HUES6 (cell line): ENCODE results near the gene IL3RA.
"Not testable (repeated sequence)": the region's sequence is repeated elsewhere in the genome, so short reads cannot be mapped to it uniquely, and the experiment has no call there.

Experiments used
- H3K27ac ChIP-seq: 2 replicates; pipeline ENCODE4 v1.7.0; 2013; ENCODE audit warnings: low read depth, mild to moderate bottlenecking, low read length, inconsistent platforms
- H3K27me3 ChIP-seq: 2 replicates; pipeline ENCODE4 v1.6.1; 2013; ENCODE audit warnings: low read length; ENCODE audit not compliant: control insufficient read depth, insufficient read depth
- H3K36me3 ChIP-seq: 2 replicates; pipeline ENCODE4 v1.6.1; 2013; ENCODE audit warnings: low read length; ENCODE audit not compliant: control insufficient read depth, insufficient read depth
- H3K4me1 ChIP-seq: 2 replicates; pipeline ENCODE4 v1.6.1; 2013; ENCODE audit warnings: low read length; ENCODE audit not compliant: control insufficient read depth, insufficient read depth
- H3K4me3 ChIP-seq: 2 replicates; pipeline ENCODE4 v1.5.1; 2013; ENCODE audit warnings: low read depth, low read length
- H3K9ac ChIP-seq: one replicate; pipeline ENCODE4 v1.6.1; 2013; ENCODE audit warnings: mild to moderate bottlenecking, low read length
- H3K9me3 ChIP-seq: 2 replicates; pipeline ENCODE4 v1.6.1; 2013; ENCODE audit warnings: low read depth, low read length; ENCODE audit not compliant: control insufficient read depth, insufficient read depth

IL3RA gene

DNA sequence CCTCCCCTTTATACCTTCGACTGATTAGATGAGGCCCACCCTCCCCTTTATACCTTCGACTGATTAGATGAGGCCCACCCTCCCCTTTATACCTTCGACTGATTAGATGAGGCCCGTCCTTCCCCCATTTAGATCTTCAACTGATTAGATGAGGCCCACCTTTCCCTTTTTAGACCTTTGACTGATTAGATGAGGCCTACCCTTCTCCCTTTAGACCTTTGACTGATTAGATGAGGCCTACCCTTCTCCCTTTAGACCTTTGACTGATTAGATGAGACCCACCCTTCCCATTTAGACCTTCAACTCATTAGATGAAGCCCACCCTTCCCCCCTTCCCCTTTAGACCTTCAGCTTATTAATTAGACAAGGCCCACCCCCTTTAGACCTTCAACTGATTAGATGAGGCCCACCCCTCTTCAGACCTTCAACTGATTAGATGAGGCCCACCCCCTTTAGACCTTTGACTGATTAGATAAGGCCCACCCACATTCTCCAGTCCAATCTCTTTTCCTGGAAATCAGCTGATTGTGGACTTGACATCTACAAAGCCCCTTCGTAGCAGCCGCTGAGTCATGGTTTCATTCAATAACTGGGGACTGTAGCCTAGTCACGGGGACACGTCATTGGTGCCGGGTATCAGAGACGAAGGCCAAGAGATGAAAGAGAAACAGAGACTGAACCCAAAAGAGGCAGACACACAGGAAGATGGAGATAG lies 28.8 kb upstream of the IL3RA start:
- H3K9me3 ChIP-seq: peaks cover 4% of the 10 kb centered on the region; the same call in 1 of the 2 replicates
- no peak overlapping the region for H3K27ac ChIP-seq
- no peak overlapping the region for H3K9ac ChIP-seq
- H3K4me3 ChIP-seq: no peak overlapping the region
- no peaks in the 10 kb centered on the region for H3K4me1 ChIP-seq
- no peaks in the 10 kb centered on the region for H3K36me3 ChIP-seq
- H3K27me3 ChIP-seq: no peaks in the 10 kb centered on the region

DNA sequence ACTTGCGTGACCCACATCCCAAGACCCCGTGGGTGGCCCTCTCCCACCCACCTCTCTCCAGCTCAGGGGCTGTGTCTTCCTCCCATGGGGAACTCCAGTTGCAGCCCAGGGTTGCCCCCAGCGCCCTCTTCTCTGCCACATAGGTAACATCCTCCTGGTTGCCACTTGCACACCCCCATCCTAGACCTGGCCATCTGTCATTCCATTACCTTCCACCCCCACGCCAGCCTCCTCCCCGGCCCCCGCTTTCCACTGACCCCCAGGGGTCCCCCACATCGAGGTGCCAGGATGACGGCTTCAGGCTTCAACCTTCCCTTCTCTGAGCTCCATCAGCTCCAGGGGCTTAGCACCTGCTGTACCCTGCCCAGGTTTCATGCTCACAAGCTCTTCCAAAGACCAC lies 28.1 kb upstream of the IL3RA start:
- Histone ChIP-seq H3K4me1 (no peaks in the 10 kb centered on the region), H3K27ac (no peak overlapping the region), H3K27me3 (no peaks in the 10 kb centered on the region), H3K36me3 (no peaks in the 10 kb centered on the region), H3K4me3 (no peak overlapping the region), H3K9ac (no peak overlapping the region), H3K9me3 (peaks cover 4% of the 10 kb centered on the region; the same call in 1 of the 2 replicates)

DNA sequence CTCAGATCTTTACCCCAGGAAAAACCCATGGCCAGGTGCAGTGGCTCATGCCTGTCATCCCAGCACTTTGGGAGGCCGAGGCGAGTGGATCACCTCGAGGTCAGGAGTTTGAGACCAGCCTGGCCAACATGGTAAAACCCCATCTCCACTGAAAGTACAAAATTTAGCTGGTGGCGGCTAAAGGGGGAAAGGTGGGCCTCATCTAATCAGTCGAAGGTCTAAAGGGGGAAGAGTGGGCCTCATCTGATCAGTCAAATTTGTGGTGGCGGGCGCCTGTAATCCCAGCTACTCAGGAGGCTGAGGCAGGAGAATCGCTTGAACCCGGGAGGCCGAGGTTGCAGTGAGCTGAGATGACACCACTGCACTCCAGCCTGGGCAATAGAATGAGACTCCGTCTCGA lies 27.7 kb upstream of the IL3RA start:
- not testable (repeated sequence) for H3K27me3 ChIP-seq, H3K36me3 ChIP-seq, H3K9ac ChIP-seq, H3K27ac ChIP-seq, H3K4me1 ChIP-seq, H3K9me3 ChIP-seq, H3K4me3 ChIP-seq

DNA sequence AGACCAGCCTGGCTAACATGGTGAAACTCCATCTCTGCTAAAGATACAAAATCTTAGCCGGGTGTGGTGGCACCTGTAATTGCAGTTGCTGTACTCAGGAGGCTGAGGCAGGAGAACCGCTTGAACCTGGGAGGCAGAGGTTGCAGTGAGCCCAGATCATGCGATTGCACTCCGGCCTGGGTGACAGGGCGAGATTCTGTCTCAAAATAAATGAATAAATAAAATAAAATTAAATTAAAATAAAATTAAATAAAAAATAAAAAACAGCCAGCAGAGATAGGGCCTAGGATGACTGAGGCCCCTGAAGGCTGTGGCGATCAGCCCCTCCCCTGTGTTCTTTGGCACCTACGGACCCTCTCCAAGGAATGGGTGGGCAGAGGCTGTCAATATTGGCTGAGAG lies 22.8 kb upstream of the IL3RA start:
- no peak overlapping the region for H3K4me3 ChIP-seq
- H3K27ac ChIP-seq: no peak overlapping the region
- H3K4me1 ChIP-seq: no peaks in the 10 kb centered on the region
- H3K9me3 ChIP-seq: no peaks in the 10 kb centered on the region
- no peaks in the 10 kb centered on the region for H3K36me3 ChIP-seq
- no peaks in the 10 kb centered on the region for H3K27me3 ChIP-seq
- H3K9ac ChIP-seq: no peak overlapping the region

DNA sequence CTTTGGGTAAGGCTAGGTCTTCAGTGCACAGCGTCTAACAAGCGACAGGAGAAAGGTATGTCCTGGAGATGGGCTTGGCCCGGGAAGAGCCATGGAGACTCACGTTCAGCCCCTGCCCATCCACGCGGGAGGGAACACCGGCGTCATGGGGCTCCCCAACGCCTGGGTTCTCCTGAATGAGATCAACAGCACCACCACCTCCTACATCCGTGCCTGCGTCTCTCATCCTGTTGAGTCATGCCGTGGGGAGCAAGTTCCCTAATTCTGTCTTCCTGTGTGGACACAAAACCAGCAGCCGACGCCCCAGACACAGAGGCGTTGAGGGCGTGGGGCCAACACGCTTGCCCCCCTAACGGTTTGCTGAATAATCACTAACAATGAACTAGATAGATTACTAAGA lies 20.1 kb upstream of the IL3RA start:
- Histone ChIP-seq H3K4me1 (no peaks in the 10 kb centered on the region), H3K9me3 (no peaks in the 10 kb centered on the region), H3K9ac (no peak overlapping the region), H3K36me3 (no peaks in the 10 kb centered on the region), H3K27me3 (no peaks in the 10 kb centered on the region), H3K27ac (no peak overlapping the region), H3K4me3 (no peak overlapping the region)

DNA sequence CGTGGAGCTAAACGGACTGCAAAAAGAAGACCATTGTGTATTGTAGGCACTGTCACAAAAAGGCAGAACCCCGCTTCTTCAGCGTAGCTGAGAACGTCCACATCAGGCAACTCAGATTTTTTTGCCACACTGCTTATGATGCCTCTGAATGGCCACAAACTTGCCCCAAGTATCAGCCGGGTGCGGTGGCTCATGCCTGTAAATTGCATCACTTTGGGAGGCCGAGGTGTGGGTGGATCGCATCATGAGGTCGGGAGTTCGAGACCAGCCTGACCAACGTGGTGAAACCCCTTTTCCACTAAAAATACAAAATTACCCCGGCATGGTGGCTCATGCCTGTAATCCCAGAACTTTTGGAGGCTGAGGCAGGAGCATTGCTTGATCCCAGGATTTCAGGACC lies 14.9 kb upstream of the IL3RA start:
- Histone ChIP-seq H3K27ac (no peak overlapping the region), H3K9ac (no peak overlapping the region), H3K36me3 (no peaks in the 10 kb centered on the region), H3K4me3 (no peak overlapping the region), H3K27me3 (no peaks in the 10 kb centered on the region), H3K4me1 (no peaks in the 10 kb centered on the region), H3K9me3 (no peaks in the 10 kb centered on the region)

- no peaks in the 10 kb centered on the region for H3K9me3 ChIP-seq
- H3K27ac ChIP-seq: no peak overlapping the region
- H3K27me3 ChIP-seq: no peaks in the 10 kb centered on the region
Measured at GRCh38 chrX:1322393-1322792, 14.2 kb upstream of the IL3RA start.

DNA sequence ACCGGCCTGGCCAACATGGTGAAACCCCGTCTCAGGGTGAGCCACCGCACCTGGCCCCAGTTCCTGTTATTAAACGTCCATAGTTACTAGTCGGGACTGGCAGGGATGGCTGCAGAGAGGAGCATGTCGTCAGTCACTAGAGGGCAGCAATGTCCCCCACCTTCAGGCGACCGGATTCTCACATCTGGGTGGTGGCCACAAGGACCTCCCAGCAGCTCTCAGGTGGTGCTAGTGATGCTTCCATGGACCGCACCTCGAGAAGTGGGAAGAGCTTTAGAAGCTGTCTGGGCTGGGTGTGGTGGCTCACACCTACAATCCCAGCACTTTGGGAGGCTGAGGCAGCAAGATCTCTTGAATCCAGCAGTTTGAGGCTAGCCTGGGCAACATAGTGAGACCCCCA lies 13.3 kb upstream of the IL3RA start:
- Histone ChIP-seq H3K4me3 (no peak overlapping the region), H3K27me3 (no peaks in the 10 kb centered on the region), H3K36me3 (no peaks in the 10 kb centered on the region), H3K27ac (no peak overlapping the region), H3K9ac (no peak overlapping the region), H3K9me3 (no peaks in the 10 kb centered on the region), H3K4me1 (no peaks in the 10 kb centered on the region)

More at GRCh38 chrX:1322393-1322792, 14.2 kb upstream of the IL3RA start:
- Histone ChIP-seq H3K4me1 (no peaks in the 10 kb centered on the region), H3K36me3 (no peaks in the 10 kb centered on the region), H3K9ac (no peak overlapping the region), H3K4me3 (no peak overlapping the region)

DNA sequence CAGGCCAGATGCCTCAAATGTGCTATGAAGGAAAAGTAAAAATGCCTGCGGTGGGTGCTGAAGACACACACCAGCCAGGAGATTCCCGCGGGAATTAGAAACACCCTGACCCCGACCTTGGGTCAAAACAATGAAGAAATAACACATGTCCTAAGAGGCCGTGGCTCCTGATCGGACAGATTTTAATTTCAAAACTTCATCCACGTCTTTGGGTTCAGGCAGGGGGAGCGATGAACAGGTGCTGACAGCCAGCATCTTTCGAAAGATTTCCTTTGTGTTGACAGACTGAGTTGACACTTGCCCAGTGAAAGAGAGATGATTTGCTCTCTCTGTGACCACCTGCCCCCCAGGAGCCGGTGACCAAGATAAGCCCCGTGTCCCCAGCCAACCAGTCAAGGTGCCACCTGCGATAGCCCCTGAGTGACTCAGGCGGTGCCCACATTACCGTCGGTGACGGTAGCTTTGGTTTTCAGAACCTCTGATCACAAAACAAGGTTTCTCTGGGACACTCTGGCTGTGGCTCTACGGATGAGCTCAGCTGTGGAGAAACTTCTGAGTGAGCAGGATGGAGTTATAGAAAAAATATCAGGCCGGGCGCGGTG lies 11.0 kb upstream of the IL3RA start:
- Histone ChIP-seq H3K36me3 (no peaks in the 10 kb centered on the region), H3K4me3 (no peak overlapping the region), H3K9ac (no peak overlapping the region), H3K27me3 (no peaks in the 10 kb centered on the region), H3K9me3 (no peaks in the 10 kb centered on the region), H3K4me1 (no peaks in the 10 kb centered on the region), H3K27ac (no peak overlapping the region)

- Histone ChIP-seq H3K4me1 (no peaks in the 10 kb centered on the region), H3K4me3 (no peak overlapping the region), H3K27me3 (no peaks in the 10 kb centered on the region), H3K9ac (no peak overlapping the region), H3K36me3 (no peaks in the 10 kb centered on the region), H3K27ac (no peak overlapping the region), H3K9me3 (no peaks in the 10 kb centered on the region)
Measured at GRCh38 chrX:1327651-1328304, 8.8 kb upstream of the IL3RA start.

DNA sequence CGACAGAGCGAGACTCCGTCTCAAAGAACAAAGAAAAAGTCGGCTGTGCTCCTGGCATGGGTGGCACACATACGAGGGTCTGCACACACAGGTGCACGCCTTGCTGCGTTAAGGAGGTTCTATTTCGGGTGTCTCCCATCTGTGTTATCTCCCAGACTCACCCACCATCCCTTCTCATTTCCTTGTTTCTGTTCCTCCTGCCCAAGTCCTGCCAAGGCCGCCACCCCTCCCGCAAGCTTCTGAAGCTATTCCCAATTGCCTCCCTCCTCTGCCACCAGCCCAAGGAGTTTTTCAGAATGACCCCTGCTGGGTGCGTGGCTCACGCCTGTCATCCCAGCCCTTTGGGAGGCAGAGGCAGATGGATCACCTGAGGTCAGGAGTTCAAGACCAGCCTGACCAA lies 6.0 kb upstream of the IL3RA start:
- Histone ChIP-seq H3K27me3 (no peaks in the 10 kb centered on the region), H3K9ac (no peak overlapping the region), H3K36me3 (no peaks in the 10 kb centered on the region), H3K9me3 (no peaks in the 10 kb centered on the region), H3K4me1 (no peaks in the 10 kb centered on the region), H3K27ac (no peak overlapping the region), H3K4me3 (no peak overlapping the region)
